HepG2 (cell line): Measurements from ENCODE around the gene FAM221B. TPM values are rescaled to one million over a fixed set of nuclear protein-coding genes. Genes with fewer than 3 reads are reported as not detected.

Experiments used
- EHMT2 ChIP-seq: fragments of 200-600 bp; sonication (generic); IDR thresholded peaks from 2 replicates; pipeline ENCODE4 v1.7.0; 2017; ENCODE audit warnings: antibody characterized with exemption, low read depth, low read length, borderline replicate concordance
- GABPB1 ChIP-seq: IDR thresholded peaks from 2 replicates; pipeline ENCODE4 v1.6.1; 2016; ENCODE audit warnings: mild to moderate bottlenecking, missing genetic modification reagents, moderate library complexity, missing compliant biosample characterization
- HNF4A ChIP-seq: sonication (generic); formaldehyde crosslinking; IDR thresholded peaks from 2 replicates; pipeline ENCODE4 v1.4.0; 2020; ENCODE audit warnings: missing genetic modification reagents
- JUND ChIP-seq: sonication (generic); formaldehyde crosslinking; IDR thresholded peaks from 2 replicates; pipeline ENCODE4 v1.8.0; 2022; ENCODE audit warnings: mild to moderate bottlenecking, missing genetic modification reagents
- MEF2D ChIP-seq: sonication (generic); formaldehyde crosslinking; IDR thresholded peaks from 2 replicates; pipeline ENCODE4 v1.5.1; 2020; ENCODE audit warnings: mild to moderate bottlenecking, missing genetic modification reagents
- MIER2 ChIP-seq: IDR thresholded peaks from 2 replicates; pipeline ENCODE4 v1.6.1; 2016; ENCODE audit warnings: missing biosample characterization, missing genetic modification reagents
- NFE2L2 ChIP-seq: fragments of 150-350 bp; IDR thresholded peaks from 2 replicates; pipeline ENCODE4 v1.6.1; 2014; ENCODE audit warnings: low read length
- NR2F6 ChIP-seq, 2 experiments: IDR thresholded peaks; 2 replicates each; pipeline ENCODE4 v1.6.1; 2016; ENCODE audit warnings: antibody characterized with exemption in 1 of 2, mild to moderate bottlenecking in 1 of 2
- SALL2 ChIP-seq: sonication (generic); formaldehyde crosslinking; IDR thresholded peaks from 2 replicates; pipeline ENCODE4 v1.8.1; 2023; ENCODE audit warnings: mild to moderate bottlenecking, missing genetic modification reagents, inconsistent platforms
- SP4 ChIP-seq: sonication (generic); formaldehyde crosslinking; IDR thresholded peaks from 2 replicates; pipeline ENCODE4 v1.8.1; 2023; ENCODE audit warnings: mild to moderate bottlenecking, missing genetic modification reagents
- THYN1 ChIP-seq: sonication (generic); formaldehyde crosslinking; IDR thresholded peaks from 2 replicates; pipeline ENCODE4 v1.8.1; 2023; ENCODE audit warnings: low read depth, mild to moderate bottlenecking, moderate library complexity, missing genetic modification reagents, borderline replicate concordance
- ZBTB38 ChIP-seq: sonication (generic); formaldehyde crosslinking; IDR thresholded peaks from 2 replicates; pipeline ENCODE4 v1.5.1; 2020; ENCODE audit warnings: mild to moderate bottlenecking, missing genetic modification reagents
- ZMYM4 ChIP-seq: sonication (generic); formaldehyde crosslinking; IDR thresholded peaks from 2 replicates; pipeline ENCODE4 v1.8.1; 2023; ENCODE audit warnings: mild to moderate bottlenecking, missing genetic modification reagents
- ZNF17 ChIP-seq: sonication (generic); formaldehyde crosslinking; IDR thresholded peaks from 2 replicates; pipeline ENCODE4 v1.5.0; 2020; ENCODE audit warnings: mild to moderate bottlenecking, missing genetic modification reagents
- ZNF24 ChIP-seq: fragments of 450-650 bp; IDR thresholded peaks from 2 replicates; pipeline ENCODE4 v1.6.1; 2017; ENCODE audit warnings: antibody characterized with exemption, mild to moderate bottlenecking
- ZNF317 ChIP-seq: sonication (generic); formaldehyde crosslinking; IDR thresholded peaks from 2 replicates; pipeline ENCODE4 v1.5.0; 2020; ENCODE audit warnings: mild to moderate bottlenecking, missing genetic modification reagents
- ZNF484 ChIP-seq: sonication (generic); formaldehyde crosslinking; IDR thresholded peaks from 2 replicates; pipeline ENCODE4 v1.5.1; 2020; ENCODE audit warnings: mild to moderate bottlenecking, low read depth, missing genetic modification reagents, borderline replicate concordance
- ZNF562 ChIP-seq: sonication (generic); formaldehyde crosslinking; IDR thresholded peaks from 2 replicates; pipeline ENCODE4 v1.8.0; 2022; ENCODE audit warnings: missing genetic modification reagents, borderline replicate concordance
- ZNF564 ChIP-seq: sonication (generic); formaldehyde crosslinking; IDR thresholded peaks from 2 replicates; pipeline ENCODE4 v1.8.1; 2023; ENCODE audit warnings: mild to moderate bottlenecking, missing genetic modification reagents
- polyA plus RNA-seq, 8 experiments: library from polyadenylated mRNA; depleted of rRNA in 3 of 8; stranded (reverse) in 7 of 8; unstranded in 1 of 8; fragments of >200 nt; fragmentation: Illumina TruSeq in 4 of 8; extraction: Trizol in 4 of 8; gene quantifications; 2 replicates each; pipeline versions ENCODE4 v1.2.1 to v1.2.3, GENCODE V29; 2011 to 2016; ENCODE audit warnings: low read depth in 4 of 8, missing spikeins in 1 of 8, mixed read lengths in 1 of 8; ENCODE audit not compliant: insufficient read depth in 1 of 8
- total RNA-seq, 5 experiments: library from RNA; depleted of rRNA; stranded (reverse); fragments of >200 nt; fragmentation: Illumina TruSeq; extraction: Trizol; gene quantifications; 2 replicates each; pipeline ENCODE4 v1.2.3, GENCODE V29; 2016; ENCODE audit warnings: low read depth in 1 of 5
- TF ChIP-seq, protein P1 (sequence below): sonication (generic); formaldehyde crosslinking; conservative IDR thresholded peaks from 2 replicates; pipeline ENCODE4 v1.8.0; 2022; ENCODE audit warnings: low read depth, missing genetic modification reagents
- TF ChIP-seq, protein P2 (sequence below): sonication (generic); formaldehyde crosslinking; IDR thresholded peaks from 2 replicates; pipeline ENCODE4 v1.4.0; 2020; ENCODE audit warnings: missing genetic modification reagents, mild to moderate bottlenecking, borderline replicate concordance
- TF ChIP-seq, protein P3 (sequence below): sonication (generic); formaldehyde crosslinking; IDR thresholded peaks from 2 replicates; pipeline ENCODE4 v1.4.0; 2020; ENCODE audit warnings: missing genetic modification reagents
- TF ChIP-seq, protein P4 (sequence below): sonication (generic); formaldehyde crosslinking; IDR thresholded peaks from 2 replicates; pipeline ENCODE4 v1.4.0; 2020; ENCODE audit warnings: missing genetic modification reagents

FAM221B gene
- total and polyA plus RNA-seq, 2 of the 13 experiments (the other 11 are each of a cell fraction or from before 2014, with no cell fraction given), result not detected

DNA sequence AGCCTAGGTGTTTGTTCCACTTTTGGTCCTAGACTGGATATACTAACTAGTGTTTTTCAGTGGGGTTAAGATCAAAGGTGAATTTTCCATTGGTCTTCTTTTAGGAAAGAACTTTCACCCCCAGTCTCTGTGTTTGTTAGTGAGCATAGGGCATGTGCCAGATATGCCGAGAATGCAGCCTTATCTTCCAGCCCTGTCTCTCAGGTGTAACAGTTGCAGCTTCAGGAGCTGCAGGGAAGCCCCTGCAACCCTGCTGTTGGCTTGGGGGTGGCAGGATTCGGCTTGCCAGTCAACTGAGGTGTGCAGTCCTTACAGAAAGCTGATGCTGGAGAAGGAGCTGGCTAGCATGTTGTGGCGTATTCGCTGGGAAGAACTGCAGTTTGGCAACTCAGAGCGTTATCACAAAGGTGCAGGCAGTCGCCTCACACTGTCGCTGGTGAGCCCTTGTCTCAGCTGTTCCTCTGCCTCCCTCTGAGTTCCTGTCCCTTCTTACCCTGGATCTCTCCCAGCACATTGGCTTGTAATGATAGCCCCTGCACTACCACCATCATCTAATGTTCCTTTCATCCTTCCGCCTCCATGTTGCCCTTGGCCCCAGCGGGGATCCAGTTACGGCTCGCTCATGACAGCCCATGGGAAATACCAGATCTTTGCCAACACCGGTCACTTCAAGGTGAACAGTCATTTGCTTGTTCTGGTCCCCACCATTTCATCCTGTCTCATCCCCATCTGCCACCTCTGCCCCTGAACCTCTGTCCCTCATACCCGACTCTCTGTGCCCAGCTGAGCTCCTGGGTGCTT is 27.0 kb downstream of the FAM221B start (continued):
- TF ChIP-seq ZNF484 (no peak), ZBTB38 (peak; percentile 41; the same call in 1 of the 2 replicates), EHMT2 (no peak), THYN1 (CRISPR knock-in tag) (no peak), SALL2 (no peak), ZNF24 (no peak), ZNF317 (CRISPR knock-in tag) (peak; percentile 41; the same call in 1 of the 2 replicates), HNF4A (CRISPR knock-in tag) (peak; percentile 70), ZNF564 (CRISPR knock-in tag) (no peak), ZNF562 (CRISPR knock-in tag) (no peak), NFE2L2 (no peak), MEF2D (0 out of 2 replicates have a peak, but pooled peaks have one; percentile 6), NR2F6 (IDR thresholded peaks at IDR 0.05) (no peak), NR2F6 (CRISPR knock-in tag; IDR thresholded peaks at IDR 0.05) (peak; percentile 58), SP4 (CRISPR knock-in tag) (no peak), ZMYM4 (CRISPR knock-in tag) (no peak), JUND (CRISPR knock-in tag) (no peak), MIER2 (CRISPR knock-in tag) (no peak), ZNF17 (CRISPR knock-in tag) (no peak), GABPB1 (CRISPR knock-in tag) (no peak)
- TF ChIP-seq, protein P1, sequence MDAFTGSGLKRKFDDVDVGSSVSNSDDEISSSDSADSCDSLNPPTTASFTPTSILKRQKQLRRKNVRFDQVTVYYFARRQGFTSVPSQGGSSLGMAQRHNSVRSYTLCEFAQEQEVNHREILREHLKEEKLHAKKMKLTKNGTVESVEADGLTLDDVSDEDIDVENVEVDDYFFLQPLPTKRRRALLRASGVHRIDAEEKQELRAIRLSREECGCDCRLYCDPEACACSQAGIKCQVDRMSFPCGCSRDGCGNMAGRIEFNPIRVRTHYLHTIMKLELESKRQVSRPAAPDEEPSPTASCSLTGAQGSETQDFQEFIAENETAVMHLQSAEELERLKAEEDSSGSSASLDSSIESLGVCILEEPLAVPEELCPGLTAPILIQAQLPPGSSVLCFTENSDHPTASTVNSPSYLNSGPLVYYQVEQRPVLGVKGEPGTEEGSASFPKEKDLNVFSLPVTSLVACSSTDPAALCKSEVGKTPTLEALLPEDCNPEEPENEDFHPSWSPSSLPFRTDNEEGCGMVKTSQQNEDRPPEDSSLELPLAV, result no peak
- TF ChIP-seq, protein P2, sequence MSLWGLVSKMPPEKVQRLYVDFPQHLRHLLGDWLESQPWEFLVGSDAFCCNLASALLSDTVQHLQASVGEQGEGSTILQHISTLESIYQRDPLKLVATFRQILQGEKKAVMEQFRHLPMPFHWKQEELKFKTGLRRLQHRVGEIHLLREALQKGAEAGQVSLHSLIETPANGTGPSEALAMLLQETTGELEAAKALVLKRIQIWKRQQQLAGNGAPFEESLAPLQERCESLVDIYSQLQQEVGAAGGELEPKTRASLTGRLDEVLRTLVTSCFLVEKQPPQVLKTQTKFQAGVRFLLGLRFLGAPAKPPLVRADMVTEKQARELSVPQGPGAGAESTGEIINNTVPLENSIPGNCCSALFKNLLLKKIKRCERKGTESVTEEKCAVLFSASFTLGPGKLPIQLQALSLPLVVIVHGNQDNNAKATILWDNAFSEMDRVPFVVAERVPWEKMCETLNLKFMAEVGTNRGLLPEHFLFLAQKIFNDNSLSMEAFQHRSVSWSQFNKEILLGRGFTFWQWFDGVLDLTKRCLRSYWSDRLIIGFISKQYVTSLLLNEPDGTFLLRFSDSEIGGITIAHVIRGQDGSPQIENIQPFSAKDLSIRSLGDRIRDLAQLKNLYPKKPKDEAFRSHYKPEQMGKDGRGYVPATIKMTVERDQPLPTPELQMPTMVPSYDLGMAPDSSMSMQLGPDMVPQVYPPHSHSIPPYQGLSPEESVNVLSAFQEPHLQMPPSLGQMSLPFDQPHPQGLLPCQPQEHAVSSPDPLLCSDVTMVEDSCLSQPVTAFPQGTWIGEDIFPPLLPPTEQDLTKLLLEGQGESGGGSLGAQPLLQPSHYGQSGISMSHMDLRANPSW (CRISPR knock-in tag), result no peak
- TF ChIP-seq, protein P3, sequence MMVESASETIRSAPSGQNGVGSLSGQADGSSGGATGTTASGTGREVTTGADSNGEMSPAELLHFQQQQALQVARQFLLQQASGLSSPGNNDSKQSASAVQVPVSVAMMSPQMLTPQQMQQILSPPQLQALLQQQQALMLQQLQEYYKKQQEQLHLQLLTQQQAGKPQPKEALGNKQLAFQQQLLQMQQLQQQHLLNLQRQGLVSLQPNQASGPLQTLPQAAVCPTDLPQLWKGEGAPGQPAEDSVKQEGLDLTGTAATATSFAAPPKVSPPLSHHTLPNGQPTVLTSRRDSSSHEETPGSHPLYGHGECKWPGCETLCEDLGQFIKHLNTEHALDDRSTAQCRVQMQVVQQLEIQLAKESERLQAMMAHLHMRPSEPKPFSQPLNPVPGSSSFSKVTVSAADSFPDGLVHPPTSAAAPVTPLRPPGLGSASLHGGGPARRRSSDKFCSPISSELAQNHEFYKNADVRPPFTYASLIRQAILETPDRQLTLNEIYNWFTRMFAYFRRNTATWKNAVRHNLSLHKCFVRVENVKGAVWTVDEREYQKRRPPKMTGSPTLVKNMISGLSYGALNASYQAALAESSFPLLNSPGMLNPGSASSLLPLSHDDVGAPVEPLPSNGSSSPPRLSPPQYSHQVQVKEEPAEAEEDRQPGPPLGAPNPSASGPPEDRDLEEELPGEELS (CRISPR knock-in tag), result no peak
- TF ChIP-seq, protein P4, sequence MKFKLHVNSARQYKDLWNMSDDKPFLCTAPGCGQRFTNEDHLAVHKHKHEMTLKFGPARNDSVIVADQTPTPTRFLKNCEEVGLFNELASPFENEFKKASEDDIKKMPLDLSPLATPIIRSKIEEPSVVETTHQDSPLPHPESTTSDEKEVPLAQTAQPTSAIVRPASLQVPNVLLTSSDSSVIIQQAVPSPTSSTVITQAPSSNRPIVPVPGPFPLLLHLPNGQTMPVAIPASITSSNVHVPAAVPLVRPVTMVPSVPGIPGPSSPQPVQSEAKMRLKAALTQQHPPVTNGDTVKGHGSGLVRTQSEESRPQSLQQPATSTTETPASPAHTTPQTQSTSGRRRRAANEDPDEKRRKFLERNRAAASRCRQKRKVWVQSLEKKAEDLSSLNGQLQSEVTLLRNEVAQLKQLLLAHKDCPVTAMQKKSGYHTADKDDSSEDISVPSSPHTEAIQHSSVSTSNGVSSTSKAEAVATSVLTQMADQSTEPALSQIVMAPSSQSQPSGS, result no peak
